ENCODE results near the gene BTN2A1. TPM values are rescaled to one million over a fixed set of nuclear protein-coding genes. Genes with fewer than 3 reads are reported as not detected.
A peak's percentile ranks its signal among the peaks of the same experiment; 100 is the strongest.

Gene BTN2A1
- total and polyA plus RNA-seq, 9 of the 15 experiments (the other 6 are each of a cell fraction or from before 2014, with no cell fraction given) = 6.7 to 22.1 (median 16.4) TPM

DNA sequence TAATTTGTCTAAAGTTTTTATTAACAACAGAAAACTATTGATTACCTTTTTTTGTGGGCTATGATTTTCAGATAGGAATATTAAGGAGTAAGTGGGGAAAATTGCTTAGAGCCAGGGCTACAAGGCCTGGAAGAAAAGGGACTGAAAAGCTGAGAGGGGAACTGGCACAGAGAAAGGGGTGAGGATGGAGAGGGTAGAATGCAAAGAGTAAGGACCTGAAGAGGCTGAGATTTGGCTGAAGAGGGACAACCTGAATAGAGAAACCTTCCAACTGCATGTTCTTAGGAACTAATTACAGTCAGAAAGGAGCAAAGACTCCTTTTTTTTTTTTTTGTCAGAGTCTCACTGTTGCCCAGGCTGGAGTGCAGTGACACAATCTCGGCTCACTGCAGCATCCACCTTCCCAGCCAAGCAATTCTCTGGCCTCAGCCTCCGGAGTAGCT is 16.7 kb downstream of the BTN2A1 start (continued):
- TF ChIP-seq, protein P1, sequence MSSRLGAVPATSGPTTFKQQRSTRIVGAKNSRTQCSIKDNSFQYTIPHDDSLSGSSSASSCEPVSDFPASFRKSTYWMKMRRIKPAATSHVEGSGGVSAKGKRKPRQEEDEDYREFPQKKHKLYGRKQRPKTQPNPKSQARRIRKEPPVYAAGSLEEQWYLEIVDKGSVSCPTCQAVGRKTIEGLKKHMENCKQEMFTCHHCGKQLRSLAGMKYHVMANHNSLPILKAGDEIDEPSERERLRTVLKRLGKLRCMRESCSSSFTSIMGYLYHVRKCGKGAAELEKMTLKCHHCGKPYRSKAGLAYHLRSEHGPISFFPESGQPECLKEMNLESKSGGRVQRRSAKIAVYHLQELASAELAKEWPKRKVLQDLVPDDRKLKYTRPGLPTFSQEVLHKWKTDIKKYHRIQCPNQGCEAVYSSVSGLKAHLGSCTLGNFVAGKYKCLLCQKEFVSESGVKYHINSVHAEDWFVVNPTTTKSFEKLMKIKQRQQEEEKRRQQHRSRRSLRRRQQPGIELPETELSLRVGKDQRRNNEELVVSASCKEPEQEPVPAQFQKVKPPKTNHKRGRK (tag; IDR thresholded peaks at IDR 0.05) = no peak
- TF ChIP-seq FOSL1 (tag; conservative IDR thresholded peaks at IDR 0.05) (no peak), ATF1 (CRISPR knock-in tag; IDR thresholded peaks at IDR 0.05) (no peak), ATF1 (tag; IDR thresholded peaks at IDR 0.05) (no peak), PYGO2 (tag; IDR thresholded peaks at IDR 0.05) (no peak), ZFP91 (CRISPR knock-in tag; IDR thresholded peaks at IDR 0.05) (no peak), ZNF589 (CRISPR knock-in tag; IDR thresholded peaks at IDR 0.05; ENCODE audit: low read depth) (peak; percentile 90), RHOXF2B (CRISPR knock-in tag; conservative IDR thresholded peaks at IDR 0.05) (no peak), ZNF3 (CRISPR knock-in tag; IDR thresholded peaks at IDR 0.05) (0 out of 2 replicates have a peak, but pooled peaks have one; percentile 26), KDM5B (IDR thresholded peaks at IDR 0.05; ENCODE audit: insufficient replicate concordance, low read depth, low read length) (peak; percentile 9), ZNF175 (CRISPR knock-in tag; IDR thresholded peaks at IDR 0.05; ENCODE audit: low read depth) (0 out of 2 replicates have a peak, but pooled peaks have one; percentile 0), MTF1 (CRISPR knock-in tag; IDR thresholded peaks at IDR 0.05; ENCODE audit: borderline replicate concordance) (no peak), ZNF695 (CRISPR knock-in tag; IDR thresholded peaks at IDR 0.05) (no peak), PCBP2 (IDR thresholded peaks at IDR 0.05; ENCODE audit: low read depth, low read length, poor library complexity, severe bottlenecking) (no peak)
- TF ChIP-seq, protein P2, sequence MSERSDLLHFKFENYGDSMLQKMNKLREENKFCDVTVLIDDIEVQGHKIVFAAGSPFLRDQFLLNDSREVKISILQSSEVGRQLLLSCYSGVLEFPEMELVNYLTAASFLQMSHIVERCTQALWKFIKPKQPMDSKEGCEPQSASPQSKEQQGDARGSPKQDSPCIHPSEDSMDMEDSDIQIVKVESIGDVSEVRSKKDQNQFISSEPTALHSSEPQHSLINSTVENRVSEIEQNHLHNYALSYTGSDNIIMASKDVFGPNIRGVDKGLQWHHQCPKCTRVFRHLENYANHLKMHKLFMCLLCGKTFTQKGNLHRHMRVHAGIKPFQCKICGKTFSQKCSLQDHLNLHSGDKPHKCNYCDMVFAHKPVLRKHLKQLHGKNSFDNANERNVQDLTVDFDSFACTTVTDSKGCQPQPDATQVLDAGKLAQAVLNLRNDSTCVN (CRISPR knock-in tag; IDR thresholded peaks at IDR 0.05) = peak; percentile 13; the same call in 1 of the 2 replicates
- TF ChIP-seq, protein P3, sequence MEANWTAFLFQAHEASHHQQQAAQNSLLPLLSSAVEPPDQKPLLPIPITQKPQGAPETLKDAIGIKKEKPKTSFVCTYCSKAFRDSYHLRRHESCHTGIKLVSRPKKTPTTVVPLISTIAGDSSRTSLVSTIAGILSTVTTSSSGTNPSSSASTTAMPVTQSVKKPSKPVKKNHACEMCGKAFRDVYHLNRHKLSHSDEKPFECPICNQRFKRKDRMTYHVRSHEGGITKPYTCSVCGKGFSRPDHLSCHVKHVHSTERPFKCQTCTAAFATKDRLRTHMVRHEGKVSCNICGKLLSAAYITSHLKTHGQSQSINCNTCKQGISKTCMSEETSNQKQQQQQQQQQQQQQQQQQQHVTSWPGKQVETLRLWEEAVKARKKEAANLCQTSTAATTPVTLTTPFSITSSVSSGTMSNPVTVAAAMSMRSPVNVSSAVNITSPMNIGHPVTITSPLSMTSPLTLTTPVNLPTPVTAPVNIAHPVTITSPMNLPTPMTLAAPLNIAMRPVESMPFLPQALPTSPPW (CRISPR knock-in tag; IDR thresholded peaks at IDR 0.05) = peak; percentile 20; the same call in 1 of the 2 replicates
- TF ChIP-seq, protein P4, sequence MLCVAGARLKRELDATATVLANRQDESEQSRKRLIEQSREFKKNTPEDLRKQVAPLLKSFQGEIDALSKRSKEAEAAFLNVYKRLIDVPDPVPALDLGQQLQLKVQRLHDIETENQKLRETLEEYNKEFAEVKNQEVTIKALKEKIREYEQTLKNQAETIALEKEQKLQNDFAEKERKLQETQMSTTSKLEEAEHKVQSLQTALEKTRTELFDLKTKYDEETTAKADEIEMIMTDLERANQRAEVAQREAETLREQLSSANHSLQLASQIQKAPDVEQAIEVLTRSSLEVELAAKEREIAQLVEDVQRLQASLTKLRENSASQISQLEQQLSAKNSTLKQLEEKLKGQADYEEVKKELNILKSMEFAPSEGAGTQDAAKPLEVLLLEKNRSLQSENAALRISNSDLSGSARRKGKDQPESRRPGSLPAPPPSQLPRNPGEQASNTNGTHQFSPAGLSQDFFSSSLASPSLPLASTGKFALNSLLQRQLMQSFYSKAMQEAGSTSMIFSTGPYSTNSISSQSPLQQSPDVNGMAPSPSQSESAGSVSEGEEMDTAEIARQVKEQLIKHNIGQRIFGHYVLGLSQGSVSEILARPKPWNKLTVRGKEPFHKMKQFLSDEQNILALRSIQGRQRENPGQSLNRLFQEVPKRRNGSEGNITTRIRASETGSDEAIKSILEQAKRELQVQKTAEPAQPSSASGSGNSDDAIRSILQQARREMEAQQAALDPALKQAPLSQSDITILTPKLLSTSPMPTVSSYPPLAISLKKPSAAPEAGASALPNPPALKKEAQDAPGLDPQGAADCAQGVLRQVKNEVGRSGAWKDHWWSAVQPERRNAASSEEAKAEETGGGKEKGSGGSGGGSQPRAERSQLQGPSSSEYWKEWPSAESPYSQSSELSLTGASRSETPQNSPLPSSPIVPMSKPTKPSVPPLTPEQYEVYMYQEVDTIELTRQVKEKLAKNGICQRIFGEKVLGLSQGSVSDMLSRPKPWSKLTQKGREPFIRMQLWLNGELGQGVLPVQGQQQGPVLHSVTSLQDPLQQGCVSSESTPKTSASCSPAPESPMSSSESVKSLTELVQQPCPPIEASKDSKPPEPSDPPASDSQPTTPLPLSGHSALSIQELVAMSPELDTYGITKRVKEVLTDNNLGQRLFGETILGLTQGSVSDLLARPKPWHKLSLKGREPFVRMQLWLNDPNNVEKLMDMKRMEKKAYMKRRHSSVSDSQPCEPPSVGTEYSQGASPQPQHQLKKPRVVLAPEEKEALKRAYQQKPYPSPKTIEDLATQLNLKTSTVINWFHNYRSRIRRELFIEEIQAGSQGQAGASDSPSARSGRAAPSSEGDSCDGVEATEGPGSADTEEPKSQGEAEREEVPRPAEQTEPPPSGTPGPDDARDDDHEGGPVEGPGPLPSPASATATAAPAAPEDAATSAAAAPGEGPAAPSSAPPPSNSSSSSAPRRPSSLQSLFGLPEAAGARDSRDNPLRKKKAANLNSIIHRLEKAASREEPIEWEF (CRISPR knock-in tag; IDR thresholded peaks at IDR 0.05) = peak; percentile 44; the same call in 1 of the 2 replicates
